Medulla oblongata (tissue), 1 donor: ENCODE results near the gene GET4.

Source experiments
- DNase-seq: peaks from one replicate; pipeline ENCODE4 v3.0.0-alpha.2; 2015; ENCODE audit errors: extremely low spot score

Gene GET4

DNA sequence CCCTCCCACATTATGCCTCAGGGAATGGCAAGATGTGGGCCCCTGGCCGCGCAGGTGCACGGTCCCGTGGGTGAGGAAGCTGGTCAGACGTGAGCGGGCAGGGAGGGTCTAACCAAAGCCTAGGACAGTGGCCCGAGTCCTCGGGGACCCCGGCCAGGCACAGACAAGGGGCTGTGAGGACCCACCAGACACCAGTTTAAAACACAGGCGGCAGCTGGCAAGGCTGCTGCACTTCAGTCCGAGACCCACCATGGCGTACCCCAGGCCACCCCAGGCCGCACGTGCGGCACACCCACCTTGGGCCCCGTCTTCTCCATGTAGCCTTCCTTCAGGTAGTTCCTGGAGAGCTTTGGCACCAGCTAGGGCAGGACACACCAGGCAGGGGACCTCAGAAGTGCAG is 23.5 kb downstream of the GET4 start:
- no peak for DNase-seq

DNA sequence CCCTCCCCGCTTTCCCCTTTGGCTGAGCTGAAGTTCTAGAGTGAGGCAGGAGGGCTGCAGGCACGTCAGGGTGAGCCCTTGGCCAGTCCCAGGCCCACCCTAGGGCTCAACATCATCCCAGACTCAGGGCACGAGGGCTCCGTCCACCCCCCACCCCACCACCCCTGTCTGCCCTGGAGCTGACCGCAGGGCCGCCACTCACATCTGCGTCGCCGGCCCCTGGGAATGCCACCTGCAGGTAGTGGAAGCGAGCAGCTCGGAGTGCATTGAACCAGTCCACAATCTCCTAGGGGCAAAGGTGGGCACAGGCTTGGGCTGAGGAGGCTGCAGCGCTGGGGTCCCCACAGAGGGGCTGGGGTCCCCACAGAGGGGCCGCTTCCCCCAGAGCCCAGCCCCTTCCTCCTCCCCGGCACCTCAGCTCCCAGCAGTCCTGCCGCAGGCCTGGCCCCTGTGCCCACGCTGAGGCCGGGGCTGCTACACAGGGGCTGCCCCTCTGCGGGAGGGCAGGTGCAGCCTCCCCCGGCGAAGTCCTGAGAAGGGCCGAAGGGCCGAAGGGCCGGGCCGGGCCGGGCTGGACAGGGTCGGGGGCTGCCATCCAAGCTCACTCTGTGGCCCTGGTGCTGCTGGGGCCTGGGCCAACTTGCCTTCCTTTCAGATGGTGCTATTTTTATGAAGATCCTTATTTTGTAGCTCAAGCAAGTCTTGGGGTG is 24.1 kb downstream of the GET4 start:
- DNase-seq = no peak

DNA sequence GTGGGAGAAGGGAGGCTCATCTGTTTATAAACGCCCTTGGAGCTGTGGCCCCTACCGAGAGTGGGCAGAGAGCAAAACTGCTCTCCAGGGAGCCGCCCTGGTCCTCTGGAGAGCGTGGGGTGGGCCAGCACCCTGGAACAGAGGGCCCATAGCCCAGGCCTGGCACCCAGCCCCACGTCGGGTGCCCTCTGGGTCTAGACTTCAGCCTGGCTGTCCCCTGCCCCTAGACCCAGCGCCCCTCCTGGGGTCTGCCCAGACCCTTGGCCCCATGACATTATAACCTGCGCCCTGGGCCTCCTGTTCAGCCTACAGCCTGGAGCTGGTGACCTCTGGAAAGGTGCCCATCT is 24.7 kb downstream of the GET4 start:
- no peak for DNase-seq

DNA sequence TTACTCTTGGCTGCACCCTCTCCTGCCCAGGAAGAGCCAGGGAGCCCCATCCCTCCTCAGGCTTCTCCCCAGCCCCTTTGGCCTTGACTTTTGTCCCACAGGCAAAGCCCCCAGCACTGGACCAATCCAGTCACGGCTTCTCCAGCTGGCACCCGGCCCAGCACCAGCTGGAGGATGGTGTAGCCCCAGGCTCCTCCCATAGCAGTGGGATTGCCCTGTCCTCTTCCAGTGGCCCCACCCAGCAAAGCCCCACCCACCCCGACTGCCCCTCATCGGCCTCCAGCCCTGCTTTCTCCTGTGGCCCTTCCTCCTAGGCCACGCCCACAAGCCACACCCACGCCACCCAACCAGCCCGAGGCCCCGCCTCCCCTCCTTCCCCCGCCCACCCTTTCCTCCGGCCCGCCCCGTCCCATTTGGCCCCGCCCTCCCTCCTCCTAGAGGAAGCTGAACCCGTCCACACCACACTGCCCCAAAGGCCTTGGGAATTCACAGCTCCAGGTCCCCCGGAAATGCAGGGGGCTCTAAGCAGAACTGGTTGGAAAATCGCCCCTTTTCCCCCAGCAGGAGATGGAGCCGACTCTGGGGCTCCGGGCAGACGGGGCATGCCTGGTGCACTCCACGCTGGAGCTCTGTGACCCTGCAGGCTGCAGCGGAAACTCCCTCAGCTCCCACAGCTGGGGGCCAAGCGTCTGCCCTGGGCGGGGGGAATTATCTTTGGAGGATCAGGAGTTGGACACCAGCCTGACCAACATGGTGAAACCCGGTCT is 25.2 kb downstream of the GET4 start:
- peak; percentile 73 for DNase-seq

DNA sequence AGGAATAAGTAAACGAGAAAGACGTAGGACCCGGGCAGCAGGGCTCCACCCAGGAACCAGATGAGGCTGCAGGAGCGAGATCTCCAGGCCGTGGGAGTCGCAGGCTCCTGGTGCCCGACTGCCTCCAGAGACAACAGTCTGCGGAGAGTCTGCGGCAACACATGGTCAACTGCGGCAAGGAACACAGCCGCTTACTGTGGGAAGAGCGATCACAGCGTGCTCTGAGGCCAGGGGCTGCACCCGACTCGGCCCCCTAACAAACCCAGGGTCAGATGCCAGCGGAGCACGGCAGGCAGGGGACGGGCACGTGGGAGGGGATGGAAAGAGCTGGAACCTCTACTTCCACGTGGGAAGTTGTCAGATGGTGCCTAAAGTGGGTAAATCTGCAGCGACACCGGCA is 26.6 kb downstream of the GET4 start:
- DNase-seq = no peak

DNA sequence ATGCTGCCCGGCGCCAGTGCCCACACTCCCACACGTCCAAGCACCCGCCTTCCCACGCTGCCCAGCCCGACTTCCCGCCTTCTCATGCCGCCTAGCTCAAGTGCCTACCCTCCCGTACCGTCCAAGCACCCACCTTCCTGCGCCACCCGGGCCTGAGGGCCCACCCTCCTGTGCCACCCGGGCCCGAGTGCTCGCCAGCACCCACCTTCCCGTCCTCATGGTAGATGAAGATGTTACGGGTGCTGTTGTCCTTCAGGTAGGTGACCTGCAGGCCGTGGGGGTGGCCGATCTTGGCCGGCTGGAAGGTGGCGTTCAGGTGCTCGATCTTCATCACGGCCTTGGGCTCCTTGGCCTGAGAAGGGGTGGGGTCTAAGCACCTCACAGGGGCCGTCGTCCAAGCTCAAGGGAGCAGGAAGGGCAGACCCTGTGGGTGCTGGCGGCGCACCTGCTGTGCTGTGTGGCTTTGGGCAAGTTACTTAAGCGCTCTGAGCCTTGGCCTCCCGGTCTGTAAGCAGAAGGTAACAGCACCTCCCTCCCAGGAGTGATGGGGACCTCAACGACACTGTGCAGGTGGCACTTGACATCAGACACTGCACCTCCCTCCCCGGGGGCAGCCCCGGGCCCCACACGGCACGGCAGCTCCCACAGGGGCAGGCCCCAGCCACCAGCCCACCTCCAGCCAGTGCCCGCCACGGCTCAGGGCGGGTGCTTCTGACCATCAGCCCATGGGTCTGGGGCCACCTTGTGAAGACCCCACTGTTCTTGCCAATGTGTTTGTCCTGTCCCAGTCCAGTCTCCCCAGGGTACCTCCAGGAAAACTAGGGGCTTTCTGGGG is 27.8 kb downstream of the GET4 start:
- no peak for DNase-seq

DNA sequence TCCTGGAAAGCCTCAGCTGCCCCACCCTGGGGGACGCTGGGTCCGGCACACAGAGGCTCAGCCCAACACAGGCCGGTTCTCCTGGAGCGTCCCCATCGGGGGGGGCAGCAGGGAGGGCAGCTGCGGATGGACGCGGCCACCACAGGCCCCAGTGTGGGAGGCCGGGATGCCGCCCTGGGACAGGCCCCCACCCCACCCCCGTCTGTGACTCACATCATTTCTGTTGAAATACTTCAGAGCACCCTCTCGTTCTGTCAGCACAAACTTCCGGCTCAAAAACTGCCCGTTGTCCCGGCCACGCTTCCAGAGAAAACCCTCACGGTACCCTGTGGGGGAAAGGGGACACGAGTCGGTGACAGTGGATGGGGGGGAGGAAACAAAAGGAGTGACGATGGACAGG is 28.5 kb downstream of the GET4 start:
- no peak for DNase-seq

DNA sequence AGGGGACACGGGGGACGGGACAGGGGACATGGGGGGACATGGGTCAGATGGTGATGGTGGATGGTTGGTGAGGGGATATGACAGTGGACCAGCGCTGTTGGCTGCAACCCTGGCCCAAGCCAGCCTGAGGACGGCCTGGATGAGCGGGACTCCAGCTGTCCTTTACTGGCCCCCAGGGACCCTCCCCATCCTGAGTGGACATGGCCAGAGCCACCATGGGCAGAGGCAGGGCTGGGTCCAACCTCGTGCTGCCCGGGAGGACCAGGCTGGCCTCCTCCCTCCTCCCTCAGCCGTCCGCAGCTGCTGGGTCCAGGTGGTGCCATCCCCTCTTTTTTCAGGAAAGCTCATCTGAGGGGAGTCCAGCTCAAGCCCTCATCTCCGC is 30.4 kb downstream of the GET4 start:
- DNase-seq = no peak

DNA sequence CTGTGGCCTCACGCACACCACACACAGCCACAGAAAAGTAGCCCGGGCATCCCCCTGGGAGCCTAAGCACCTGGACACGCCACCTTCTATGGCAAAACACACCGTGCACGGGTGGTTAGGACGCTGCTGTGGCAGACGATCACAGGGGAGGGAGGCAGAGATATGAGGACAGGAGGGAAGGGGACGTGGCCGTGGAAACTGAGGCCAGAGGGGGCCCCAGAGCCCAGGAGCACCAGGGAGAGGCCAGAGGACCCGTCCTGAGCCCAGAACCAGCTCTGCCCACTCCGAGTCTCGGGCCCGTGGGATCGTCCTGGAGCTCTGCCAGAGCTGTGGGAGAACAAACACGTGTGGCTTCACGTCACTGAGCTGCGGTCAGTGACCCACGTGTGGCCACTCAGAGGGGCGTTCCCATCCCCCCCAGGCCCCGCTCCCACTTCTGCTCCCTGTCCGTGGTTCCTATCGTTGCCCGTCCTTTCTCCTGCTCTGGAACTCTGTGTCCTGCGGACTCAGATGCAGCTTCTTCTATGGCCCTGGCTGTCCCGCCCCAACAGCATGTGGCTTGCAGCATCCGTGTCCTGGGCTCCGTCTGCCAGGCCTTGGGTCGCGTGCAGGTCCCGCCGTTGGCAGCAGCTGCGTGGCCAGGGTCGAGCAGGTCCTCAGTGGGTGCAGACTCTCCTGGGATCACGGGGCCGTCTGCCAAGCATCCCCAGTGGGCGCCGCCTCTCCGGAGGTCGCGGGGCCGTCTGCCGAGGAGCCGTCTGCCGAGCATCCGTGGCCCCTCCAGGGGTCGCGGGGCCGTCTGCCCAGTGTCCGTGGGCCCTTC is 31.0 kb downstream of the GET4 start:
- no peak for DNase-seq

DNA sequence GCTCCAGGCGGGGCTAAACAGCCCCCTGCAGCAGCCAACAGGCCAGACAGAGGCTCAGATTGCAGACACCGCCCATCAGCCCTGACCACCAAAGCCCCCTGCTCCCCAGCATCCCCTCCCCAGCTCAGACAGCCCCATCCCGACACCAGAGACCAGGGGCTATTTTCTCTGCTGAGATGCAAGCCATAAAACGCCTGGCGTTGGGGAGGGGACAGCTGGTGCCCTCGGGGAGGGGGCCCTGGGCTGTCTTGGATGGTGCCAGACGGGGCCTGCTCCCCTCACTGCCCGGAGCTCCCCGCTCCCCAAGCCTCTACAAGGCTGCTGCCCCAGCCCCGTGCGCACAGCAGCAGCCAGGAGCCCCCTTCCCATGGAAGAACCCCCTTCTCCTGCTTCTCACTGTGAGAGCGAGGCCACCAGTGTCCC is 31.8 kb downstream of the GET4 start:
- no peak for DNase-seq

DNA sequence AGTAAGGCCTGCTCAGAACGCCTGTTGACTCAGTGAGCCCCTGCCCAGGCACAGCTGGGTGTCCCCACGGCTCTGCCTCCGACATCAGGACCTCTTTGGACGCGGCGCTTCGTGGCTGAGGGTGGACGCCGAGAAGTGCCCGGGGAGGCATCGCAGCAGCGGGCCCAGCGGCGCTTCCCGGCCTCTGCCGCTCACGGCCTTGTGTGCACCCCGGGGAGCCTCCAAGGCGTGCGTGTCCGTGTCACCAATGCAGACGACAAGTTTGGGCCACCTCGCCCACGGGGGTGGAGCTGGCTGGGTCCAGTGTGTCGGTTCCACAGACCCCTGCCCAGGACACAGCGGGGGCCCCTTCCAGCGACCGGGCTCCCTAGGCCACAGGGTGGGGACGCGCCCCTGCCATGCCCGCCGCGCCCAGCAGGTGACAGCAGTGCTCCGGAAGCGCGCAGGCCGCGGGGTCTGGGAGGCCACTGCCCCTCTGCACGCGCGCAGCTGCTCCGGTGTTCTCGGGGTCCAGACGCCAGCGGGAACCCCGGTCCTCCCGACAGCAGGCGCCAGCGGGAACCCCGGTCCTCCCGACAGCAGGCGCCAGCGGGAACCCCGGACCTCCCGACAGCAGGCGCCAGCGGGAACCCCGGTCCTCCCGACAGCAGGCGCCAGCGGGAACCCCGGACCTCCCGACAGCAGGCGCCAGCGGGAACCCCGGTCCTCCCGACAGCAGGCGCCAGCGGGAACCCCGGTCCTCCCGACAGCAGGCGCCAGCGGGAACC is 32.4 kb downstream of the GET4 start:
- peak; percentile 51 for DNase-seq

DNA sequence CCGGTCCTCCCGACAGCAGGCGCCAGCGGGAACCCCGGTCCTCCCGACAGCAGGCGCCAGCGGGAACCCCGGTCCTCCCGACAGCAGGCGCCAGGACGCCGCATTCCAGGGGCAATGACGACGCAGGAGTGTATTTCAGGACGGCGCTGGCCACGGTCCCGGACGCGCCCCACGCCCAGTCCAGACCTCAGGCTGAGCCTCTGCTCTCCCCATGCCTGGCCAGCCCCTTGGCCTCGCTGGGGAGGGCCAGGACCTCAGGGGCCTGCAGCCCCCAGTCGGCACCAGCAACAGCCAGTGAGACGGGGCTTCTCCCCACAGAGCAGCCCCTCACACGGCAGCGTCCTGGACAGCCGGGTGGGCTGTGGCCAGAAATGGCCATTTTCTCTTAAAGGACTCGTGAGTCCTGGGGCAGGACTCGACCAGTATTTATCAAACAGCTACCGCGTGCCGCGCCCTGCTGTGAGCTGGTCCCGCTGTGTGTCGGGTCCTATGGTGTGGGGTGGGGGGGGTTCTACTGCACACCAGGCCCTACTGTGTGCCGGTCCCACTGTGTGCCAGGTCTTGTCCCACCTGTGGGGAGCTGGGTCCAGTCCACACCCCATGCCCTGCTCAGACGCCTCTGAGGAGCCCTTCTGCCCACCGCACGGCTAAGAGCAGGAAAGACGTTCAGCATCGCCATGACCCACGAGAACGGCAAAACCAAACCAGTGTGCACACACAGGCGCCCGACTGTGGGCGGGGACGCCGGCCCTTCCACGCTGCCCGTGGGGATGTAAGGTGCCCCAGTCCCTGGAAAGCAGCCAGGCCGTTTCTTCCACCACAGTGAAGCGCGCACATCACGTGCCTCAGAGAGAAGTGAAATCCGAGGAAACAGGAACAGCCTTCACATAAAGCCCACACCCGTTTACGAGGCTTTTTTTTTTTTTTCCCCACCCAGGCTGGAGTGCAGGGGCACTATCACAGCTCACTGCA is 33.3 kb downstream of the GET4 start:
- DNase-seq = peak; percentile 86

DNA sequence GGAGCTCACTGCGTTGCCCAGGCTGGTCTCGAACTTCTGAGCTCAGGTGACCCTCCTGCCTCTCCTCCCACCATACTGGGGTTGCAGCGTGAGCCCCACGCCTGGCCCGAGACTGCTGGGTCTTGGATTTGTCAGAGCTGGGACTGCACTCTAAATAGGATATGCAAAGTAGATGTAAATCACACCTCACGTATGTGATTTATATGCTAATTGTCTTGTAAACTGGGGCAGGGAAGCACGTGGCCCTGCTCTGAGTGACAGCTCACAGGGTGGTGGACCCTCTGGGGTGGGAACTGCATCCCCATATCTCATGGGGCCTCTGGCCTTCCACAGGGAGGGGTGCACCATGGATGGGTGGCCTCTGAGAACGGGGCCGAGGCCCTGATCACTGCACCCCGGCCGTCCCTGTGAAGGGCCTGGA is 34.1 kb downstream of the GET4 start:
- DNase-seq = no peak

DNA sequence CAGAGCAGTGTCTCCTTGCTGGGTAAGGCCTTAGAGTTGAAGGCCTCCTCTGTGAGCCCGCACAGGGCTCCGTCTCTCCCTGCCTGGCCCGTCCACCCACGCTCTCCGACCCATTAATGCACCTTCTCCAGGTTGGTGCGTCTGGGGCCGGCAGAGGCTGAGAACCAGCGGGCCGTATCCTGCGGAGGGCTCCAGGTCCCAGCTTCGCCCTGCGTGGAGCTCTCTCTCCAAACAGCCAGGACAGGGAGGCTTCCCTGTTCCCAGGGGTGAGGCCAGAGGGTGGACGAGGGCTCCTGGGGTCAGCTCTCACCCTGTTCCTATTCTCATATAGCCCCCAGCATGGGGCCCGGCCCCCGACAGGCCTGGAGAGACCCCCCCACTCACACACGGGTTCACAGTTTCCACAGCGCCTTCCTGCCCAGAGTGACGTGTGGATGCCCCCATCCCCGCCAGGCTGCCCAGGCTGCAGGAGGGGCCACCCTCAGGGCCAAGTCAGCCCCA is 34.6 kb downstream of the GET4 start:
- no peak for DNase-seq

DNA sequence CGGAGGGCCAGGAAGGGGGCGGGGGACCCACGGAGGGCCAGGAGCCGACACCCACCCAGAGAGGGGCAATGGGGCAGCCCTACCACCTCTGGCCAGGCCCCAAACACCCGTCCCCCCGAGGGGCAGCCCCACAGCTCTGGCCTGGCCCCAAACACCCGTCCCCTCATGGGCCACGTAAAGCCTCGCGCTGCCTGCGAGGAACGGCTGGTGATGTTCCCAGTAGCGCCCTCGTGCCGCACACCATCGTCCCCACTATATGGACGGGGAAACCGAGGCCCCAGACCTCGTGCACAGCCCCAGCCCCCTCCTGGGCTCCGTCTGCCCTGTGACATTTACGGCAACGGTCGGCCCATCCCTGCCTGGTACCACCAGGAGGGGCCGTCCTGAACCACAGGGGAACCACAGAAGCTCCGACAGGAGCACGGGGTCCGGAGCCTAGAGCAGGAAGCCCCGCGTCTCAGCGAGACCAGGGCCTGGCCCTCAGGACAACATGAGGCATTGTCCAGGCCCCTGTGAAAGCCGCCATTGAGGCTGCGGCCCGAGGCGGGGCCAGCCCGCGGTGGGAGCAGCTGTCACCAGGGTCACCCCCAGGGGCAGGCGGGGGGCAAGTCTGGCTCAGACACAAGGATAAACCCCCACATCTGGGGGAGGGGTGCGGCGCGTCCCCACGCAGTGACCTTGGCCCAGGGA is 35.6 kb downstream of the GET4 start:
- peak; percentile 91 for DNase-seq

DNA sequence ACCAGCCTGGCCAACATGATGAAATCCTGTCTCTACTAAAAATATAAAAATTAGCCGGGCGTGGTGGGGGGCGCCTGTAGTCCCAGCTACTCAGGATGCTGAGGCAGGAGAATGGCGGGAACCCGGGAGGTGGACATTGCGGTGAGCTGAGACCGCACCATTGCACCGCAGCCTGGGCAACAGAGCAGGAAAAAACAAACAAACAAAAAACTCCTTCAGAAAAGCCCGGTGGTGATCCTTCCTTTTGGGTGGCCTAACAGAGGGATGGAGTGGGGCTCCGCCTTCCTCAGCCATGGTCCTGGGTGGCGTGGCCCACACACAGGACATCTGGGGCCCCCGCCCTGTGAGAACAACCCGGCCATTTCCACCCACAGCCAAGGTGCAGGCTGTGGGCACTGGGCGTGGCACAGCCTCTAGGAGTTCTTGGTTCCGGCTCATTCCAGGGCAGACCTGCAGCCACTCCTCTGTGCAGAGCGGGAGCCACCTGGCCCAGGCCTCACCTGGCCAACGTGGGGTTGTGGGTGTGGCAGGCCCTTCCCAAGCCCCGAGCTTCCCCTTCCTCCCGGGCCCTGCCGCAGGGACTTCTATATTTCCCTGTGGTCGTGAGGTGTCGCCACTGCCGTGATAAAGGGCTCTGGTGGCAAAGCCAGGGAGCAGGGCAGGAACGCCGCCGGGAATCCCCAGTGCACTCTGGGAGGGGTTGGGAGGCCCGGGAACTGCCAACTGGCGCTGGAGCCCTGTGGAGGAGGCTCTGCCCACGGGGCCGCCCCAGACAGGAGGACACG is 37.6 kb downstream of the GET4 start:
- DNase-seq = peak; percentile 77

DNA sequence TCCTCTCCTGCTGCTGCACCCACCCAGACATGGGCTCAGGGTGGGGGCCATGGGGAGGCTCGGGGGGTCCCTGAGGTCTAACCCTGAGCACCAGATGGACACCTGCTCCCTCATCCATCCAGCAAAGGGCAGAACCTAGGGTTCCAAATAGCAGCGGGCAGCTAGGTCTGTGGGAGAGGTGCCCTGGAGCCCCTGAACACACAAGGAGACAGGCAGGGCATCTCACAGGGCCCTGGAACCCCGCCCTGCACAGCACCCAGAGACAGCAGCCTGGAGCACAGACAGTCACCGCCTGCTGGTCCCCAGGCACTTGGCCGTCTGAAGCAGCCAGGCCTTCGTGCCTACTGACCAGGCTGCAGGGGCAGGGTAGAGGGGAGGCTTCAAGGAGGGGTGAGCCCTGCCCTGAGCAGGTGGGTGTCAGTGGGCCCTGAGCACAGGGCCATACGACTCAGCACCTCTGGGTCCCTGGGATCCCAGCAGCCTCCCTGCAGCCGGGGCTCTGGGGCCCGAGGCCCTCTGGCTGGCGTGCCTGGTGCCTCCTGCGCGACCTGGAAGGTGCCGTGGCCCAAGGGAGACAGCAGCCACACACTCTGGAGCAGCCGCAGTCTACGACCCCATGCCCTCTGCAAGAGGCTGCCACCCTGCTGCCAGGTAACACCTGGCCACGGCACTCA is 38.3 kb downstream of the GET4 start:
- no peak for DNase-seq
